Superior temporal gyrus (tissue), 1 donor: Measurements from ENCODE around the gene PPL.
"Not testable (repeated sequence)": the region's sequence is repeated elsewhere in the genome, so short reads cannot be mapped to it uniquely, and the experiment has no call there.

ENCODE experiments used
- DNase-seq: peaks from one replicate; pipeline ENCODE4 v3.0.0-alpha.2; 2016; ENCODE audit errors: extremely low spot score

The PPL gene

DNA sequence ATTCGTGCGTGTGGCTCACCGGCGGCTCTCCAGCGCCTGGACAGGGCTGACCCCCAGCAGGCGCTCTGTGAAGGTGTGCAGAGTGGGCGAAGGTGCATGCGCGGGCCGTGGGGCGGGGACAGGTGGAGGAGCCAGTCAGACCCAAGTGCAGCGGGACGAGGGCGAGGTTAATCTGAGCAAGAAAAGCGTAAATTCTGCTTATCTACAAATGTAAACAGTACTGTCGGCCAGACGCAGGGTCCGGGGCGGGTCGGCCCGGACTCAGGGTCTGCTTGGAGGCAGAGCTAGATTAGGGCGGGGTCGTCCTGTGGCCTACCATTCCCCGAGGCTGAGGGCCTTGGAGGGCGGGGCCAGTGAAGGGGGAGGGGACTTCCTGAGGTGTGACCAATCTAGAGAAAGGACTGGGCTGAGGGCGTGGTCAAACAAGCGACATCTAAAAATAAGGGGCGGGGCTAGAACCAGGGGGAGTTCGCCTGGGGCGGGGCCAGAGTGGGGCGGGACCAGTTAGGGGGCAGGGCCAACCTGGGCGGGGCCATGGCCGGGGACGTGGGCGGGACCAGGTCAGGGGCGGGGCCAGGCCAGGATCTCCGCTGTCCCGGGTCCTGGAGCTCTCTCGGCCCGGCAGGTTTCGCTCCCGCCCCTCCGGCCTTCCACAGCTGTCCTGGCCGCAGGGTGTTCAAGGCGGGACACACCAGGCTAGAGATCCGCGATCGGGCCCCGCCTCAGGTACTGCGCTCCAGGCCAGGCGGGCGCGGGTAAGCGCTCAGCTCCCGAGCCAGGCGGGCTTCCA is 21.0 kb upstream of the PPL start, which contains the start of gene SEC14L5:
Gene SEC14L5, plus strand, starts transcription at position 611 of the 790 bp plus-strand sequence. CDS start 994 bp downstream, outside the sequence.
- DNase-seq: peak; percentile 95

- no peak for DNase-seq
Observed at GRCh38 chr16:4957420-4957719, 20.4 kb upstream of the PPL start.

DNA sequence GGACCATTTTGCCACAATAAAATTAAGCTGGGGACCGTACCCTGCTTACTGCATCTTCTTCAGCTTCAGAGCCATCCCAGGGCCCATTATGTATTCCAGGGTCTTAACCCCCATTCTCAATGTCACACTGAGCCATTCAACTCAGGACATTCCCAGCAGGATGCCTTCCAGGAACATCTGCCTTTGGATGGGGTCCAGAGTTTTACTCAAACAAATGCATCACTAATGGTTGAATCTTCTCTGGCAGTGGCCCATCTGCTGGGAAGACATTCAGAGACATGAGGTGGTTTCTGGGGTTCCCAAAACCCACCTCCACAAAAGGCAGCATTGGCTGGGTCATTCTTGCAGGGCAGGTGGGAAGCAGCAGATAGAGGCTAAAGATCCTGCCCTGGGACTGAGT is 17.8 kb upstream of the PPL start:
- DNase-seq: peak; percentile 4

- not testable (repeated sequence) for DNase-seq
Observed at GRCh38 chr16:4951583-4951982, 14.6 kb upstream of the PPL start.

DNA sequence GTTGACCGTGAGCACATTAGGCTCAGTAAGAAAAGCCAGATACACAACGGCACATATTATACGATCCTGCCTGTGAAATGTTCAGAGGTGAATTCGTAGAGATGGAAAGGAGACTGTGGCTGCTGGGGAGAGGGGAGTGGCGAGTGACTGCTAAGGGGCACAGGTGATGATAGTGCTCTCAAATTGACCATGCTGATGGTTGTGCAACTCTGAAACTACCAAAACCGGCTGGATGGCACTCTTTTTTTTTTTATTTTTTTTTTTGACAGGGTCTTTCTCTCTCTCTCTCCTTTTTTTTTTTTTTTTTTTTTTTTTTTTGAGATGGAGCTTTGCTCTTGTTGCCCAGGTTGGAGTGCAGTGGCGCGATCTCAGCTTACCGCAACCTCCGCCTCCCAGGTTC is 13.0 kb upstream of the PPL start:
- no peak for DNase-seq

DNA sequence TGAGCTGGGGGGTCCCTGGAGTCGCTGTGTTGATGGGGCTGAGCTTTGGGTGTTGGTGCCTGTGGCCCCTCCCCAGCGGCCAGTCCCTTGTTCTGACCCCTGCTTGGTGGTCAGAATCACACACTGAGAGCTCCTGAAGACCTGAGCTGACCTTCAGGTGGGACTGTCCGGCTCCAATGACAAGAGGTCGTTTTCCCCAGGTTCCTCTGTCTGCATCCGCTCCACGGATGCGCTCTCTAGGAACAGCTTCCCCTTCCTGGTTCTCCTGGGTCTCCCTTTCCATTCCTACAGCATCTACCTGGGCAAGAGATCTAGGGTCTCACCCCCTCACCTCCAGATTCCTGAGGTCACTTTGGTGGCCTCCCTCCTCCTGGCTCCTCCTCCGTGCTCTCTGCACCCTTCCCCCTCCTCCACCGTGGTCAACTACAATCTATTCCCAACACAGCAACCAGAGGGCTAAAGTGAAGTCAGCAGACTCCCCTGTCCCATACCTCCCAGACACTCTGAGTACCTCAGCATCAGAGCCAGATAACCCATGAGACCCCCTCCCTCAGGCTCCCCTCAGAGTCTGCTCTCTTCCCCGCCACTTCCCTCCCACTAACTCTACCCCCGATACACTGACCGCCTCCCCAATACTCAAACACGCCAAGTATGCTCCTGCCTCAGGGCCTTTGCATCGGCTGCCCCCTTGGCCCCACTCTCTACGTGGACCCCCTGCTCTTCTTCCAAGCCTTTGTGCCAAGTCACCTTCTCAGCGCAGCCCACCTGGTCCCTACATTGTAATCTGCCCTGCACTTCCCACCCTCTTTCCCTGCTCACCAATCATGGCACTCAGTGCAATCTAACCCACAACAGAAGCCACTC is 12.2 kb upstream of the PPL start:
- no peak for DNase-seq

GRCh38 chr16:4947722-4948503 is 11.0 kb upstream of the PPL start:
- no peak for DNase-seq

- DNase-seq: no peak
Observed at GRCh38 chr16:4946917-4947316, 10.0 kb upstream of the PPL start.

DNA sequence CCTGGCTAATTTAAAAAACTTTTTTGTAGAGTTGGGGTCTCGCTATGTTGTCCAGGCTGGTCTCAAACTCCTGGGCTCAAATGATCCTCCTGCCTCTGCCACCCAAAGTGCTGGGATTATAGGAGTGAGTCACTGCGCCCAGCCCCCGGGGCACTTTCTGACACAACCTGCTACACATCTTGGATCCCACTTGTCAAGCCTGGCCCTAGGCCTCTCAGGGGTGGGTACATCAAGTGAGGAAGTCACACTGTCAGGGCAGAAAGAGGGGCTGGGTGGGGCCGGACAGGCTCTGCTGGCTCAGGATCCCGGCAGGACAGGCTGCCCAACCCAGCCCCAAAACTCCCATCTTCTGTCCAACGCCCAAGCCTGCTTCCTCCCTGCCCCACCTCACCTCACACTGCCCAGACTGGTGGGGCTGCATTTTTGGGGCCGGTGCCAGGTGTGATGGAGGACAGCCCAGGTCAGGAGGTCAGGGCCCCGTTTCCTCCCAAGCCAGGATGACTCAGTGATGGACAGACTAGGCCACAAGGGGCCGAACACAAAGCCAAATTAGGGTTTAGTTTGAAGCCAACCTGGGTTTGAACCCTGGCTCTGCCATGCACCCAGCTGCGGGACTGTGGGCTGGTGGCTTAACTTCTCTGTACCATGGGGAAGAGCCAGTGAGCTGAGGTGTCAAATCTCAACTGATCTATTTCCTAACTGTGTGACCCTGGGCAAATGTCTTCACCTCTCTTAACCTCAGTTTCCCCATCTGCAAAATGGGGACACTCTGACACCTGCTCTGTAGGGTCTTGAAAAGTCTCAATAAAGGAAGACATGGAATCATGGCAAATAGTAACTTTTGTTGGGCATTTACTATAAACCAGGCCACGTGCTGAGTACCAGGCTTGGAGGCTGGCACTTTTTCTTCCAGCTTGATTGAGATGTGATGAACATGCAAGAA is 8.9 kb upstream of the PPL start:
- DNase-seq: no peak

- no peak for DNase-seq
Observed at GRCh38 chr16:4944333-4945281, 7.7 kb upstream of the PPL start.

- DNase-seq: no peak
Observed at GRCh38 chr16:4942481-4942880, 5.5 kb upstream of the PPL start.

- DNase-seq: no peak
Observed at GRCh38 chr16:4940719-4941118, 3.8 kb upstream of the PPL start.

DNA sequence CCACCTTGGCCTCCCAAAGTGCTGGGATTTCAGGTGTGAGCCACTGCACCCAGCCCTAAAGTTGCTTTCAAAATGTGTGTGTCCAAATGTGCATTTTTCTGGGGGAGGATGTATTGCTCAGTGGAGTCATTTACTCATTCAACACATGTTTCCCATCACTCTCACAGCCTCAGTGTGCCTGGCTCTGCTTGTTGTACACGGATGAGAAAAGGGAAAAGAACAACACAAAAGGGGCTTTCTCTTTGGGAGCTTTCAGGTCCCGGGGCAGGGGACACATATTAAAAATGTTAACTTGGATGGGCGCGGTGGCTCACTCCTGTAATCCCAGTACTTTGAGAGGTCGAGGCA is 1.7 kb upstream of the PPL start:
- DNase-seq: no peak

DNA sequence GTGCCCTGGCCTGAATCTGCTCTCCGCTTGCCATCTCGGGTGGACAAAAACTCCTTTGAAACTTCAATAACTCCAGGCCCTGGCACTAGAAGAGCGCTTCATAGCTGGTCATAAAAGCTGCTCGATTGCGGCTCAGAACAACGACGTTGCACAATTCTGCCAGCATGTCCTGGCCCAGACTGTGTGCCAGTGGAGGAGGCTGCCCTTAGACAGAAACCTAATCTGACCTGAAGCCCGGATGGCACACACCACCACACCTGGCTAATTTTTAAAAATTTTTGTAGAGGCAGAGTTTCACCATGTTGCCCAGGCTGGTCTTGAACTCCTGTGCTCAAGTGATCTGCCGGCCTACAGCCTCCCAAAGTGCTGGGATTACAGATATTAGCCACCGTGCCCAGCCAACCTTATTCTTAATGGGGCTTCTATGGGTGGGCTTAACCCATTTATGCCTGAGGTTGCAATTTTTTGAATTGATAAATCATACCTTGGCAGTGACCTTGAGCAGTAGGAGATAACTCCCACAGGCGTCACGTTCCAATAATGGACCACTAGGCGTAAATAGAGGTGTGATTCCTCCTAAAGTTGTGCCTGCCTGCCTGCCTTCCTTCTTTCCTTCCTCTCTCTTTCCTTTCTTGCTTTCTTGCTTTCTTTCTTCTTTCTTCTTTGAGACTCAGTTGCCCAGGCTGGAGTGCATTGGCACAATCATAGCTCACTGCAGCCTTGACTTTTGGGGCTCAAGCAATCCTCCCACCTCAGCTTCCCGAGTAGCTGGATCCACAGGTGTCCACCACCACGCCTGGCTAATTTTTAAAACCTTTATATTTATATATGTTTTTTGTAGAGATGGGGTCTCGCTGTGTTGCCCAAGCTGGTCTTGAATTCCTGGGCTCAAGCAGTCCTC is 1.1 kb upstream of the PPL start:
- DNase-seq: no peak

GRCh38 chr16:4936181-4936990 is 562 bp downstream of the PPL start:
- no peak for DNase-seq

- no peak for DNase-seq
Observed at GRCh38 chr16:4935241-4935855, 1.6 kb downstream of the PPL start.

- no peak for DNase-seq
Observed at GRCh38 chr16:4934591-4934990, 2.4 kb downstream of the PPL start.
